ENCODE results near the gene GPA33. TPM values are rescaled to one million over a fixed set of nuclear protein-coding genes. Genes with fewer than 3 reads are reported as not detected.

GPA33 gene
- total RNA-seq, 1 donor from 2014 or later, result 0.91 TPM

- Histone ChIP-seq H3K36me3 (peaks cover 18% of the 10 kb centered on the region), H3K4me3 (no peak overlapping the region), H3K27me3 (ENCODE audit: low read depth) (peaks cover 16% of the 10 kb centered on the region), H3K27ac (replicated peaks) (no peak overlapping the region), H3K4me1 (peaks cover 11% of the 10 kb centered on the region), H3K9me3 (replicated peaks) (no peaks in the 10 kb centered on the region)
- no peak for DNase-seq
- no peak for TF ChIP-seq CTCF (IDR thresholded peaks at IDR 0.05; ENCODE audit: borderline replicate concordance)
- intact Hi-C loops (cut with micrococcal nuclease), result no loop called here
Measured at GRCh38 chr1:167127661-167128060, 37.5 kb upstream of the GPA33 start.

- Histone ChIP-seq H3K36me3 (peaks cover 18% of the 10 kb centered on the region), H3K4me1 (peaks cover 11% of the 10 kb centered on the region), H3K27ac (replicated peaks) (no peak overlapping the region), H3K4me3 (no peak overlapping the region), H3K9me3 (replicated peaks) (no peaks in the 10 kb centered on the region), H3K27me3 (ENCODE audit: low read depth) (peaks cover 16% of the 10 kb centered on the region)
- intact Hi-C loops (cut with micrococcal nuclease), result no loop called here
- TF ChIP-seq CTCF (IDR thresholded peaks at IDR 0.05; ENCODE audit: borderline replicate concordance), result no peak
- DNase-seq, result no peak
Measured at GRCh38 chr1:167127236-167127635, 37.1 kb upstream of the GPA33 start.

GRCh38 chr1:167126811-167127210 is 36.6 kb upstream of the GPA33 start:
- intact Hi-C loops (cut with micrococcal nuclease), result no loop called here
- no peak for TF ChIP-seq CTCF (IDR thresholded peaks at IDR 0.05; ENCODE audit: borderline replicate concordance)

DNA sequence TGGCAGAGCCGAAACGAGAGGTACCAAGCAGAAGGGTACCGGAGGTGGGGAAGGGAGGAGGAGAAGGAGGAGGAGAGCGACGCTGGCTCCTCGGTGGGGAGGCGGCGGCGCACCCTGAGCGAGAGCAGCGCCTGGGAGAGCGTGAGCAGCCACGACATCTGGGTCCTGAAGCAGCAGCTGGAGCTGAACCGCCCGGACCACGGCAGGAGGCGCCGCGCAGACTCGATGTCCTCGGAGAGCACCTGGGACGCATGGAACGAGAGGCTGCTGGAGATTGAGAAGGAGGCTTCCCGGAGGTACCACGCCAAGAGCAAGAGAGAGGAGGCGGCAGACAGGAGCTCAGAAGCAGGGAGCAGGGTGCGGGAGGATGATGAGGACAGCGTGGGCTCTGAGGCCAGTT is 36.1 kb upstream of the GPA33 start:
- TF ChIP-seq CTCF (IDR thresholded peaks at IDR 0.05; ENCODE audit: borderline replicate concordance), result no peak
- H3K9me3 ChIP-seq (replicated peaks), result no peaks in the 10 kb centered on the region
- peaks cover 18% of the 10 kb centered on the region for H3K36me3 ChIP-seq
- no peak for DNase-seq
- no peak overlapping the region for H3K27ac ChIP-seq (replicated peaks)
- H3K4me3 ChIP-seq, result no peak overlapping the region
- peaks cover 16% of the 10 kb centered on the region for H3K4me1 ChIP-seq
- intact Hi-C loops (cut with micrococcal nuclease), result no loop called here
- H3K27me3 ChIP-seq (ENCODE audit: low read depth), result peaks cover 16% of the 10 kb centered on the region

More at GRCh38 chr1:167126811-167127210, 36.6 kb upstream of the GPA33 start:
- no peaks in the 10 kb centered on the region for H3K9me3 ChIP-seq (replicated peaks)
- no peak overlapping the region for H3K4me3 ChIP-seq
- H3K36me3 ChIP-seq, result peaks cover 18% of the 10 kb centered on the region
- no peak for DNase-seq
- H3K4me1 ChIP-seq, result peaks cover 12% of the 10 kb centered on the region
- peaks cover 16% of the 10 kb centered on the region for H3K27me3 ChIP-seq (ENCODE audit: low read depth)
- H3K27ac ChIP-seq (replicated peaks), result no peak overlapping the region

DNA sequence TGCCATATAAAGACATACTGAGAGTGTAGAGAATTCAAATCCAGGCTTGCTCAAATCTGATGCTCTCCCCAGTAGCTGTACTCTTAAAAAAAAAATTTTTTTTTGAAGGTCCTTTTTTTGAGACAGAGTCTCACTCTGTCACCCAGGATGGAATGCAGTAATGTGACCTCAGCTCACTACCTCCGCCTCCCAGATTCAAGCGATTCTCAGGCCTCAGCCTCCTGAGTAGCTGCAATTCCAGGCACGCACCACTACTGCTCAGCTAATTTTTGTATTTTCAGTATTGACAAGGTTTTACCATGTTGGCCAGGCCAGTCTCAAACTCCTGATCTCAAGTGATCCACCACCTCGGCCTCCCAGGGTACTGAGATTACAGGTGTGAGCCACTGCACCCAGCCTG is 32.4 kb upstream of the GPA33 start:
- Histone ChIP-seq H3K4me3 (no peak overlapping the region), H3K27me3 (ENCODE audit: low read depth) (peaks cover 26% of the 10 kb centered on the region), H3K36me3 (peaks cover 39% of the 10 kb centered on the region), H3K4me1 (peaks cover 27% of the 10 kb centered on the region), H3K9me3 (replicated peaks) (no peaks in the 10 kb centered on the region), H3K27ac (replicated peaks) (no peak overlapping the region)
- TF ChIP-seq CTCF (IDR thresholded peaks at IDR 0.05; ENCODE audit: borderline replicate concordance), result no peak
- DNase-seq, result no peak
- intact Hi-C loops (cut with micrococcal nuclease), result no loop called here

- H3K4me1 ChIP-seq, result peaks cover 30% of the 10 kb centered on the region
- TF ChIP-seq CTCF (IDR thresholded peaks at IDR 0.05; ENCODE audit: borderline replicate concordance), result no peak
- no peak overlapping the region for H3K27ac ChIP-seq (replicated peaks)
- peaks cover 26% of the 10 kb centered on the region for H3K27me3 ChIP-seq (ENCODE audit: low read depth)
- peaks cover 39% of the 10 kb centered on the region for H3K36me3 ChIP-seq
- no peak for DNase-seq
- intact Hi-C loops (cut with micrococcal nuclease), result no loop called here
- no peak overlapping the region for H3K4me3 ChIP-seq
- no peaks in the 10 kb centered on the region for H3K9me3 ChIP-seq (replicated peaks)
Measured at GRCh38 chr1:167122121-167122480, 31.9 kb upstream of the GPA33 start.

All from left ventricle myocardium inferior (tissue), 1 donor.